Ovary (tissue), 9 donors: Measurements from ENCODE around the gene DENND1A. TPM values are rescaled to one million over a fixed set of nuclear protein-coding genes. Genes with fewer than 3 reads are reported as not detected.

ENCODE experiments used
- DNase-seq, 5 donors: peaks; one replicate each; pipeline ENCODE4 v3.0.0-alpha.2; 2019 to 2020
- H3K27ac ChIP-seq, 2 donors: fragments of 200-600 bp; one replicate each; pipeline versions ENCODE4 v1.5.1 to v1.8.0; 2019 to 2022
- H3K27me3 ChIP-seq: fragments of 200-600 bp; one replicate; pipeline ENCODE4 v1.8.0; 2022
- H3K36me3 ChIP-seq: fragments of 200-600 bp; sonication (generic); one replicate; pipeline ENCODE4 v1.5.1; 2019
- H3K4me1 ChIP-seq: one replicate; pipeline ENCODE4 v1.8.1; 2013; ENCODE audit warnings: mild to moderate bottlenecking, moderate library complexity; ENCODE audit not compliant: insufficient read depth
- H3K4me3 ChIP-seq: fragments of 200-600 bp; sonication (generic); one replicate; pipeline ENCODE4 v1.5.1; 2017
- H3K9me3 ChIP-seq, 2 donors: fragments of 200-600 bp in 1 of 2; sonication (generic) in 1 of 2; one replicate each; pipeline versions ENCODE4 v1.5.1 to v1.8.1; 2013 to 2019; ENCODE audit warnings: mild to moderate bottlenecking in 1 of 2, moderate library complexity in 1 of 2
- CTCF ChIP-seq, 3 donors: fragments of 450-650 bp in 2 of 3; fragments of 200-600 bp in 1 of 3; IDR thresholded peaks; one replicate each; pipeline versions ENCODE4 v1.5.1 to v1.8.0; 2016 to 2022; ENCODE audit warnings: antibody characterized with exemption in 3 of 3, mild to moderate bottlenecking in 1 of 3
- EP300 ChIP-seq: sonication (generic); formaldehyde crosslinking; IDR thresholded peaks from one replicate; pipeline ENCODE4 v1.6.1; 2017; ENCODE audit warnings: antibody characterized with exemption
- POLR2A ChIP-seq: fragments of 450-650 bp; IDR thresholded peaks from one replicate; pipeline ENCODE4 v1.6.1; 2017; ENCODE audit warnings: antibody characterized with exemption, mild to moderate bottlenecking, moderate library complexity
- WGBS, 3 donors: extraction: QIAGEN DNeasy Blood & Tissue Kit in 1 of 3; methylation state at CpG; one replicate each; pipeline versions ENCODE4 v1.1.5 to v1.1.7; 2013 to 2017; 5-methylcytosine and 5-hydroxymethylcytosine counted together
- intact Hi-C, 4 donors: fragments of 100-400 bp; cut with DNase I; formaldehyde crosslinking; loops; one replicate each; pipeline versions ENCODE4 v1.11.0 to v1.15.1; 2022 to 2023
- polyA plus RNA-seq, 2 donors: library from polyadenylated mRNA; stranded (reverse); fragments of 200-250 nt in 1 of 2; fragments of 350-450 nt in 1 of 2; fragmentation: Illumina TruSeq in 1 of 2; extraction: RNeasy Lipid Tissue Mini Kit (QIAGEN cat#74804) in 1 of 2; gene quantifications; one replicate each; pipeline ENCODE4 v1.2.3, GENCODE V29; 2013 to 2014
- total RNA-seq, 7 donors: library from RNA; depleted of rRNA in 2 of 7; stranded (reverse); fragments of >200 nt in 2 of 7; fragmentation: NEBNext Ultra II Directional in 3 of 7; extraction: Animal tissue kit (Norgen Biotek cat#: 25700) in 3 of 7; gene quantifications; one replicate each; pipeline versions ENCODE4 v1.1.0 to v1.2.4, GENCODE V29; 2016 to 2023
- donor health status: DM: no; HTN: no; CAD: no; lungs with moderate emphysema.
- donor health status: DM: no; HTN: no; CAD: no.
- donor health status: Bipolar disorder and iron deficiency.
- donor health status: DM: yes; HTN: yes; CAD: no.
- donor health status: DM: no; HTN: no; CAD: no.
- donor health status: DM: yes; HTN: yes; CAD: no.

DENND1A gene
- total and polyA plus RNA-seq, 9 donors = 10.4 to 24.5 (median 17.1) TPM

DNA sequence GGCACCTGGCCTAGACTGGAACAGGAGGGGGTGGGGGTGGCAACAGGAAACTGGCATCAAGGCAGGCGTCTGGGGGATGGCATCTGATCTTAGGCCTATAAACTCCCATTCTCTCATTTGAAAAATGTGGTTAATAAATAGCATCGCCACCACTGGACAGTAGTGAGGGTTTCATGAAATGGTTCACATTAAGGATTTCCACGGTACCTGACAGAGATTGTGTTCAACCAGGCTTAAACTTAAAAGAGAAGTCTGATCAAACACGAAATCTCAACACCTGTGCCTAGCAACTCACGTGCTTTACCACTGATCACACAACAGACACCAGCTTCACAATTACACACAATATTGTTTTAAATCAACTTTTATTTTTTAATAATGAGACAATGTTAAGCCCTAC is 3.0 kb downstream of the DENND1A start:
- no peaks in the 10 kb centered on the region for H3K9me3 ChIP-seq
- TF ChIP-seq POLR2A (no peak), EP300 (no peak), CTCF (IDR thresholded peaks at IDR 0.05) (no peak)
- DNase-seq = no peak
- no peaks in the 10 kb centered on the region for H3K27me3 ChIP-seq
- 90 to 97% (median 95%) methylated on average over 5 of the region's 5 CpGs for WGBS, 3 donors
- H3K4me1 ChIP-seq = peaks cover 13% of the 10 kb centered on the region
- intact Hi-C loops = no loop called here
- no peak overlapping the region for H3K27ac ChIP-seq
- H3K4me3 ChIP-seq = no peak overlapping the region
- no peaks in the 10 kb centered on the region for H3K36me3 ChIP-seq

- 76 to 86% (median 77%) methylated on average over 2 of the region's 2 CpGs for WGBS, 3 donors
- intact Hi-C loops = no loop called here
- Histone ChIP-seq H3K27ac (no peak overlapping the region), H3K4me3 (no peak overlapping the region), H3K36me3 (no peaks in the 10 kb centered on the region), H3K4me1 (peaks cover 13% of the 10 kb centered on the region), H3K27me3 (no peaks in the 10 kb centered on the region), H3K9me3 (no peaks in the 10 kb centered on the region)
- TF ChIP-seq POLR2A (no peak), EP300 (no peak), CTCF (IDR thresholded peaks at IDR 0.05) (no peak)
- no peak for DNase-seq
These were observed 4.1 kb downstream of the DENND1A start for GRCh38 chr9:123925819-123926218.

- intact Hi-C loops = no loop called here
- H3K27ac ChIP-seq = no peak overlapping the region
- no peaks in the 10 kb centered on the region for H3K9me3 ChIP-seq
- H3K4me1 ChIP-seq = peaks cover 13% of the 10 kb centered on the region
- no peaks in the 10 kb centered on the region for H3K27me3 ChIP-seq
- TF ChIP-seq POLR2A (no peak), EP300 (no peak), CTCF (IDR thresholded peaks at IDR 0.05) (no peak)
- DNase-seq = no peak
- WGBS, 3 donors = 89 to 97% (median 93%) methylated on average over 3 of the region's 3 CpGs
- H3K36me3 ChIP-seq = no peaks in the 10 kb centered on the region
- H3K4me3 ChIP-seq = no peak overlapping the region
These were observed 4.8 kb downstream of the DENND1A start for GRCh38 chr9:123925161-123925560.

DNA sequence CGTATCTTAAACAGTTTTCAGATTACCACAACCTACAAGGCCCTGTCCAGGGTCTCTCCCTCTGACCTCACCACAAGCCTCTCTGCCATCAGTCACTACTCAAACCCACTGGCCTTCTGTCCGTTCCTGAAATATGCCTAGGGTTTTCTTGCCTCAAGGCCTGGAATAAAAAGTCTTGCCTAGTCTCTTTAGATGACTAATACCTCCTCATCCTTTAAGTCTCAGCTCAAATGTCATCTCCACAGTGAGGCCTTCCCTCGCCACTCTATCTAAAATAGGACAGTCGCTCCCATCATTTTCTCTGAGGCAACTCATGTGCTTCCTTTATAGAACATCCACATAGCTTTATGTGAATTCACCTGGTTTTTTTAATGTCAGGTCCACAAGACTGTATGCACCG is 5.2 kb downstream of the DENND1A start:
- TF ChIP-seq POLR2A (no peak), EP300 (no peak), CTCF (IDR thresholded peaks at IDR 0.05) (no peak)
- no peak for DNase-seq
- Histone ChIP-seq H3K4me1 (peaks cover 13% of the 10 kb centered on the region), H3K9me3 (no peaks in the 10 kb centered on the region), H3K27me3 (no peaks in the 10 kb centered on the region), H3K27ac (no peak overlapping the region), H3K36me3 (no peaks in the 10 kb centered on the region), H3K4me3 (no peak overlapping the region)
- WGBS, 3 donors = 95 to 96% (median 96%) methylated on average over 5 of the region's 5 CpGs
- intact Hi-C loops = no loop called here

DNA sequence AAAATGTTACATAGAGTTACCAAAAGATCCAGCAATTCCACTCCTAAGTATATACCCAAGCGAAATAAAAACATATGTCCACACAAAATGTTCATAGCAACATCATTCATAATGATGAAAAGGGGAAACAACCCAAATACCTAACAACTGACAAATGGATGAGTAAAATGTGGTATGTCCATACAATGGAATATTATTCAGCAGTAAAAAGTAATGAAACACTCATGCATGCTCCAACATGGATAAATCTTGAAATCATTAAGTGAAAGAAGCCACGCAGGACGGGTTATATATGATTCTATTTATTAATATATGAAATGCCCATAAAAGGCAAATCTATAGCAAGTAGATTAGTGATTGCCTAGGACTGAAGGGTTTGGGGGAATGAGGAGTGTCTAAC is 6.0 kb downstream of the DENND1A start:
- intact Hi-C loops = no loop called here
- Histone ChIP-seq H3K27me3 (no peaks in the 10 kb centered on the region), H3K36me3 (no peaks in the 10 kb centered on the region), H3K4me3 (no peak overlapping the region), H3K9me3 (no peaks in the 10 kb centered on the region), H3K4me1 (peaks cover 10% of the 10 kb centered on the region), H3K27ac (no peak overlapping the region)
- TF ChIP-seq CTCF (IDR thresholded peaks at IDR 0.05) = no peak
- no peak for DNase-seq
- WGBS, 3 donors = 94 to 98% (median 97%) methylated on average over 3 of the region's 3 CpGs
